Measurements from ENCODE around the gene CCL1. TPM values are rescaled to one million over a fixed set of nuclear protein-coding genes. Genes with fewer than 3 reads are reported as not detected.

CCL1 gene
- total RNA-seq, 2 donors from 2014 or later: not detected

- Histone ChIP-seq H3K4me3 (no peak overlapping the region), H3K27me3 (replicated peaks; ENCODE audit: insufficient read depth) (peaks cover 4% of the 10 kb centered on the region), H3K4me1 (replicated peaks) (no peaks in the 10 kb centered on the region), H3K9me3 (no peaks in the 10 kb centered on the region), H3K27ac (no peak overlapping the region), H3K36me3 (no peaks in the 10 kb centered on the region)
- intact Hi-C loops (cut with DNase I): no loop called here
- no peak for DNase-seq (ENCODE audit: low spot score)
- 81% methylated on average over 9 of the region's 9 CpGs for WGBS
- TF ChIP-seq CTCF (IDR thresholded peaks at IDR 0.05) (no peak), POLR2A (IDR thresholded peaks at IDR 0.05) (no peak)
Observed at GRCh38 chr17:34367486-34368195, 4.6 kb upstream of the CCL1 start.

- H3K27me3 ChIP-seq (replicated peaks; ENCODE audit: insufficient read depth): peaks cover 4% of the 10 kb centered on the region
- intact Hi-C loops (cut with DNase I): no loop called here
- no peaks in the 10 kb centered on the region for H3K4me1 ChIP-seq (replicated peaks)
- H3K9me3 ChIP-seq: no peaks in the 10 kb centered on the region
- TF ChIP-seq POLR2A (IDR thresholded peaks at IDR 0.05): no peak
- WGBS: 63% methylated on average over 4 of the region's 4 CpGs
- DNase-seq (ENCODE audit: low spot score): no peak
- H3K36me3 ChIP-seq: no peaks in the 10 kb centered on the region
- no peak overlapping the region for H3K27ac ChIP-seq
- no peak overlapping the region for H3K4me3 ChIP-seq
Observed at GRCh38 chr17:34366529-34367107, 3.6 kb upstream of the CCL1 start.

- intact Hi-C loops (cut with DNase I): no loop called here
- peaks cover 4% of the 10 kb centered on the region for H3K27me3 ChIP-seq (replicated peaks; ENCODE audit: insufficient read depth)
- no peak overlapping the region for H3K4me3 ChIP-seq
- no peaks in the 10 kb centered on the region for H3K9me3 ChIP-seq
- no peak for DNase-seq (ENCODE audit: low spot score)
- no peak for TF ChIP-seq CTCF (IDR thresholded peaks at IDR 0.05)
- no peak for TF ChIP-seq POLR2A (IDR thresholded peaks at IDR 0.05)
- no peak for TF ChIP-seq POLR2AphosphoS5 (IDR thresholded peaks at IDR 0.05)
- H3K27ac ChIP-seq: no peak overlapping the region
- WGBS: 6% methylated on average over 1 of the region's 1 CpG
- H3K4me1 ChIP-seq (replicated peaks): no peaks in the 10 kb centered on the region
- no peaks in the 10 kb centered on the region for H3K36me3 ChIP-seq
Observed at GRCh38 chr17:34366010-34366409, 3.0 kb upstream of the CCL1 start.

GRCh38 chr17:34365340-34365739, 2.3 kb upstream of the CCL1 start:
- WGBS: 70% methylated on average over 2 of the region's 2 CpGs
- TF ChIP-seq CTCF (IDR thresholded peaks at IDR 0.05) (no peak), POLR2AphosphoS5 (IDR thresholded peaks at IDR 0.05) (no peak), POLR2A (IDR thresholded peaks at IDR 0.05) (no peak)
- Histone ChIP-seq H3K4me3 (no peak overlapping the region), H3K27ac (no peak overlapping the region), H3K9me3 (no peaks in the 10 kb centered on the region), H3K4me1 (replicated peaks) (no peaks in the 10 kb centered on the region), H3K36me3 (no peaks in the 10 kb centered on the region), H3K27me3 (replicated peaks; ENCODE audit: insufficient read depth) (peaks cover 4% of the 10 kb centered on the region)
- DNase-seq (ENCODE audit: low spot score): no peak
- intact Hi-C loops (cut with DNase I): no loop called here

DNA sequence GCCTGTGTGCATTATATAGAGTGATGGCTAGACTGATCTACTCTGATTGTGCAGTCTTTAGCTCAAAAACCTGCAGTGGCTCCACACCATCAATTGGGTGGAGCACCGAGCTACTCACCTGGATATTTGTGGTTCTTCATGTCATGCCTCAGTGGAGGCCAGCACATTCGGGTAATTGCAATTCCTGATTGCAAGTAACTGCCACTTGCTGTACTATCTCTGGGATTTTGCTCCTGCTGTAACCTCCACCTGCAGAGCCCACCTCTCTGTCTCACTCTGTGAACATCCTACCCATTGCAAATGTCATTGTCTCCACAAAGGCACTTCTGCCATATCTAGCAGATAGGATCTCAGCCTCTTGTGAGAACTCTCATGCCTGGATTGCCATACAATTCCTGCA, 1.7 kb upstream of the CCL1 start:
- H3K4me1 ChIP-seq (replicated peaks): no peaks in the 10 kb centered on the region
- 91% methylated on average over 2 of the region's 2 CpGs for WGBS

More for the DNA sequence above, 1.7 kb upstream of the CCL1 start:
- DNase-seq (ENCODE audit: low spot score): no peak
- intact Hi-C loops (cut with DNase I): no loop called here
- Histone ChIP-seq H3K27ac (no peak overlapping the region), H3K36me3 (no peaks in the 10 kb centered on the region), H3K27me3 (replicated peaks; ENCODE audit: insufficient read depth) (peaks cover 4% of the 10 kb centered on the region), H3K9me3 (no peaks in the 10 kb centered on the region), H3K4me3 (no peak overlapping the region)
- TF ChIP-seq POLR2AphosphoS5 (IDR thresholded peaks at IDR 0.05) (no peak), POLR2A (IDR thresholded peaks at IDR 0.05) (no peak), CTCF (IDR thresholded peaks at IDR 0.05) (no peak)

Measured in prostate gland (tissue), 2 donors.